DOHH2 (cell line): ENCODE results near the gene ENDOV.
"Not testable (repeated sequence)": the region's sequence is repeated elsewhere in the genome, so short reads cannot be mapped to it uniquely, and the experiment has no call there.

Experiments
- CTCF ChIP-seq: fragments of 200-600 bp; sonication (generic); IDR thresholded peaks from one replicate; pipeline ENCODE4 v1.5.1; 2014; ENCODE audit warnings: antibody characterized with exemption, mild to moderate bottlenecking, low read depth, low read length; ENCODE audit not compliant: poor library complexity, severe bottlenecking
- EZH2phosphoT487 ChIP-seq: fragments of 200-600 bp; sonication (generic); IDR thresholded peaks from 2 replicates; pipeline ENCODE4 v1.6.1; 2017; ENCODE audit warnings: borderline replicate concordance, mild to moderate bottlenecking, antibody characterized with exemption, low read length, moderate library complexity, mixed read lengths

DNA sequence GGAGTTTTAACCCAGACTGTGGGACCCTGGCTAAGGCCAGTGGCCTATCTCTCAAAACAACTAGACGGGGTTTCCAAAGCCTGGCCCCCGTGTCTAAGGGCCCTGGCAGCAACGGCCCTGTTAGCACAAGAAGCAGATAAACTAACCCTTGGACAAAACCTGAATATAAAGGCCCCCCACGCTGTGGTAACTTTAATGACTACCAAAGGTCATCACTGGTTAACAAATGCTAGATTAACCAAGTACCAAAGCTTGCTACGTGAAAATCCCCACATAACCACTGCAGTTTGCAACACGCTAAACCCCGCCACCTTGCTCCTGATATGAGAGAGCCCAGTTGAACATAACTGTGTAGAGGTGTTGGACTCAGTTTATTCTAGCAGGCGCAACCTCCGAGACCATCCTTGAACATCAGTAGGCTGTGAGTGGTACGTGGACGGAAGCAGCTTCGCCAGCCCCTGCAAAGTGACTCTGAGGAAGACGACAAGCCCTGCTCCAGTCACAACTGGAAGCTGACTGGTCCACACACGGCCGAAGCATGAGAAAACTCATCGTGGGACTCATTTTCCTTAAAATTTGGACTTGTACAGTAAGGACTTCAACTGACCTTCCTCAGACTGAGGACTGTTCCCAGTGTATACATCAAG is 4.4 kb upstream of the ENDOV start:
- not testable (repeated sequence) for TF ChIP-seq EZH2phosphoT487, CTCF
